HL-60 (cell line): ENCODE results near the gene TRIM6.

ENCODE experiments used
- DNase-seq, 2 experiments: peaks; one replicate each; pipeline ENCODE4 v3.0.0-alpha.2; 2010 to 2020; ENCODE audit warnings: low read depth in 1 of 2, low spot score in 1 of 2
- H3K27ac ChIP-seq: fragments of 250-450 bp; sonication (Bioruptor Pico); replicated peaks from 2 replicates; pipeline ENCODE4 v1.5.1; 2020; ENCODE audit warnings: mild to moderate bottlenecking, moderate library complexity
- H3K27me3 ChIP-seq: fragments of 250-450 bp; sonication (Bioruptor Pico); 2 replicates; pipeline ENCODE4 v1.5.1; 2021; ENCODE audit warnings: mild to moderate bottlenecking, moderate library complexity; ENCODE audit not compliant: insufficient read depth, poor library complexity, severe bottlenecking
- H3K4me3 ChIP-seq: replicated peaks from 2 replicates; pipeline ENCODE4 v1.5.1; 2011; ENCODE audit warnings: mild to moderate bottlenecking, control low read depth, low read length; ENCODE audit not compliant: insufficient read depth
- GABPA ChIP-seq: IDR thresholded peaks from 2 replicates; pipeline ENCODE4 v1.6.1; 2012; ENCODE audit warnings: low read depth
- POLR2AphosphoS5 ChIP-seq: IDR thresholded peaks from 2 replicates; pipeline ENCODE4 v1.6.1; 2012; ENCODE audit warnings: low read depth
- SPI1 ChIP-seq: IDR thresholded peaks from 2 replicates; pipeline ENCODE4 v1.6.1; 2012; ENCODE audit warnings: low read depth, mild to moderate bottlenecking, borderline replicate concordance
- TF ChIP-seq, protein P1 (sequence below): IDR thresholded peaks from 2 replicates; pipeline ENCODE4 v1.6.1; 2012; ENCODE audit warnings: low read depth; ENCODE audit not compliant: insufficient replicate concordance
- TF ChIP-seq, protein P2 (sequence below): IDR thresholded peaks from one replicate; pipeline ENCODE4 v1.5.1; 2011; ENCODE audit warnings: low read length, control low read depth, inconsistent platforms; ENCODE audit not compliant: insufficient read depth

Gene TRIM6

DNA sequence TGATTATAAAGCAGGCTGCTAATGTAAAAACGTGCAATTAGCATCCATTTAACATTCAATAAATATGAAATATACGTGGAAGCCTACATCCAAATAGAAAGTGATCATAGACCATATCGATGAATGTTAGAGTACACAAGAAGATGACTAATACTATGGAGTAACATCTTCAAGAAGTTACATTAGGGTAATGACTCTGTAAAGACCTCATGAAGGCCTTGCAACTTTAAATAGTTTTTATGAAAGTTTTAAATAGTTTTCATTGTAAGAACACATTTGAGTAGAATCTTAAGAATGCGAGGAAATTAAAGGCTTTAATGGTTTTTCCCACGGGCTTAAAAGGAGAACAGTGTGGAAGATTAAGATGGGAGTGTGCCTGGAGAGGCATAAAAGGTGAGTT, 29.8 kb downstream of the TRIM6 start:
- no peak for DNase-seq
- Histone ChIP-seq H3K27ac (no peak overlapping the region), H3K4me3 (no peak overlapping the region), H3K27me3 (no peaks in the 10 kb centered on the region)
- no peak for TF ChIP-seq SPI1
- TF ChIP-seq, protein P1, sequence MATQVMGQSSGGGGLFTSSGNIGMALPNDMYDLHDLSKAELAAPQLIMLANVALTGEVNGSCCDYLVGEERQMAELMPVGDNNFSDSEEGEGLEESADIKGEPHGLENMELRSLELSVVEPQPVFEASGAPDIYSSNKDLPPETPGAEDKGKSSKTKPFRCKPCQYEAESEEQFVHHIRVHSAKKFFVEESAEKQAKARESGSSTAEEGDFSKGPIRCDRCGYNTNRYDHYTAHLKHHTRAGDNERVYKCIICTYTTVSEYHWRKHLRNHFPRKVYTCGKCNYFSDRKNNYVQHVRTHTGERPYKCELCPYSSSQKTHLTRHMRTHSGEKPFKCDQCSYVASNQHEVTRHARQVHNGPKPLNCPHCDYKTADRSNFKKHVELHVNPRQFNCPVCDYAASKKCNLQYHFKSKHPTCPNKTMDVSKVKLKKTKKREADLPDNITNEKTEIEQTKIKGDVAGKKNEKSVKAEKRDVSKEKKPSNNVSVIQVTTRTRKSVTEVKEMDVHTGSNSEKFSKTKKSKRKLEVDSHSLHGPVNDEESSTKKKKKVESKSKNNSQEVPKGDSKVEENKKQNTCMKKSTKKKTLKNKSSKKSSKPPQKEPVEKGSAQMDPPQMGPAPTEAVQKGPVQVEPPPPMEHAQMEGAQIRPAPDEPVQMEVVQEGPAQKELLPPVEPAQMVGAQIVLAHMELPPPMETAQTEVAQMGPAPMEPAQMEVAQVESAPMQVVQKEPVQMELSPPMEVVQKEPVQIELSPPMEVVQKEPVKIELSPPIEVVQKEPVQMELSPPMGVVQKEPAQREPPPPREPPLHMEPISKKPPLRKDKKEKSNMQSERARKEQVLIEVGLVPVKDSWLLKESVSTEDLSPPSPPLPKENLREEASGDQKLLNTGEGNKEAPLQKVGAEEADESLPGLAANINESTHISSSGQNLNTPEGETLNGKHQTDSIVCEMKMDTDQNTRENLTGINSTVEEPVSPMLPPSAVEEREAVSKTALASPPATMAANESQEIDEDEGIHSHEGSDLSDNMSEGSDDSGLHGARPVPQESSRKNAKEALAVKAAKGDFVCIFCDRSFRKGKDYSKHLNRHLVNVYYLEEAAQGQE: no peak
- no peak for TF ChIP-seq GABPA
- TF ChIP-seq POLR2AphosphoS5: no peak
- TF ChIP-seq, protein P2, sequence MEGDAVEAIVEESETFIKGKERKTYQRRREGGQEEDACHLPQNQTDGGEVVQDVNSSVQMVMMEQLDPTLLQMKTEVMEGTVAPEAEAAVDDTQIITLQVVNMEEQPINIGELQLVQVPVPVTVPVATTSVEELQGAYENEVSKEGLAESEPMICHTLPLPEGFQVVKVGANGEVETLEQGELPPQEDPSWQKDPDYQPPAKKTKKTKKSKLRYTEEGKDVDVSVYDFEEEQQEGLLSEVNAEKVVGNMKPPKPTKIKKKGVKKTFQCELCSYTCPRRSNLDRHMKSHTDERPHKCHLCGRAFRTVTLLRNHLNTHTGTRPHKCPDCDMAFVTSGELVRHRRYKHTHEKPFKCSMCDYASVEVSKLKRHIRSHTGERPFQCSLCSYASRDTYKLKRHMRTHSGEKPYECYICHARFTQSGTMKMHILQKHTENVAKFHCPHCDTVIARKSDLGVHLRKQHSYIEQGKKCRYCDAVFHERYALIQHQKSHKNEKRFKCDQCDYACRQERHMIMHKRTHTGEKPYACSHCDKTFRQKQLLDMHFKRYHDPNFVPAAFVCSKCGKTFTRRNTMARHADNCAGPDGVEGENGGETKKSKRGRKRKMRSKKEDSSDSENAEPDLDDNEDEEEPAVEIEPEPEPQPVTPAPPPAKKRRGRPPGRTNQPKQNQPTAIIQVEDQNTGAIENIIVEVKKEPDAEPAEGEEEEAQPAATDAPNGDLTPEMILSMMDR: no peak

DNA sequence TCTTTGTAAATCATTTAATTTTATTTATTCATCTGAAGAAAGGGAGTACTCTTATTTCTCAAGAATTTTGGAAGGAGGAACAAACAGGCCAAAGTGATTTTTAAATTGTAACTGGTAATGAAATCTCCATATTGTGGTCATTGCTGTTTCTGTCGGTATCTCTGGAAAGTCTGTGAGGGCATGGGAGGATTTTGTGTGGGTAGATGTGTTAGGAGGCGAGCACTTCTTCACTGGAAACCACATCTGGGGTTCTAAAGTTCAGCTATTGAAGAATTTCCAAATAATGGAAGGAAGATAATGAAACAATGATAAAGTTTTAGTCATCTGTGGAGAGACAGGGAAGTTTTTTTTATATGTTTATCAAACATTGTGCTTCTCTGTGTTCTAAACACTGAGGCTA, 35.0 kb downstream of the TRIM6 start:
- H3K27me3 ChIP-seq: no peaks in the 10 kb centered on the region
- TF ChIP-seq, protein P2: no peak
- no peak for DNase-seq
- no peak overlapping the region for H3K27ac ChIP-seq
- H3K4me3 ChIP-seq: no peak overlapping the region

DNA sequence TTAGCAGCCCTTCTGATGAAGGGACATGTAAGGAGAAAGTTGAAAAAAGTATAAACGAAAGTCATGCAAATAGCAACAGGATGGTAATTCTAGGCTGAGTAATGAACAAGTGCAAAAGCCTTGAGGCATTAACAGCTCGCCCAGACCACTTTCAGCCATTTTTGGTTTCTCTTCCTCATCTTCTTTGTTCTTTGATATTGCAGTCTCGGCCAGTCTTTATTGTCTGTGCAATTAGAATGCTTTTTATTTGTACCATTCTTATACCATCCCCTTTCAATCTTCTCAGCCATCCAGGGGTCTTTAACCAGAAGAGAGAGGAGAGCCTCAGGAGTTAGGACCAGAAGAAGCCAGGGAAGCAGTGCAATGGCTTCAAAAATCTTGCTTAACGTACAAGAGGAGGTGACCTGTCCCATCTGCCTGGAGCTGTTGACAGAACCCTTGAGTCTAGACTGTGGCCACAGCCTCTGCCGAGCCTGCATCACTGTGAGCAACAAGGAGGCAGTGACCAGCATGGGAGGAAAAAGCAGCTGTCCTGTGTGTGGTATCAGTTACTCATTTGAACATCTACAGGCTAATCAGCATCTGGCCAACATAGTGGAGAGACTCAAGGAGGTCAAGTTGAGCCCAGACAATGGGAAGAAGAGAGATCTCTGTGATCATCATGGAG, 35.7 kb downstream of the TRIM6 start:
- no peak overlapping the region for H3K4me3 ChIP-seq
- no peaks in the 10 kb centered on the region for H3K27me3 ChIP-seq
- TF ChIP-seq SPI1 (no peak), POLR2AphosphoS5 (no peak), GABPA (no peak)
- TF ChIP-seq, protein P2: no peak
- TF ChIP-seq, protein P1: no peak
- no peak for DNase-seq
- no peak overlapping the region for H3K27ac ChIP-seq

DNA sequence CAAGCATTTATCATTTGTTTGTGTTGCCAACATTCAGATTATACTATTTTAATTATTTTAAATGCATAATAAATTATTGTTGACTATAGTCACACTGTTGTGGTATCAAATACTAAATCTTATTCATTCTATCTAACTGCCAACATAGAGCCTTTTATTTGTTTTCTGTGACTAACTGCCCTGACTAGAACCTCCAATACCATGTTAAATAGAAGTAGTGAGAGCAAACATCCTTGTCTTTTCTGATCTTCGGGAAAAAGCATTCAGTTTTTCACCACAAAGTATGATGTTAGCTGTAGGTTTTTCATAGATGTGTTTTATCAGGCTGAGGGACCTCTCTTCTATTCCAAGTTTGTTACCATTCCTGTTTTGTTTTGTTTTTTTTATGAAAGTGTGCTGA, 43.5 kb downstream of the TRIM6 start:
- no peak for DNase-seq
- TF ChIP-seq POLR2AphosphoS5 (no peak), SPI1 (no peak), GABPA (no peak)
- TF ChIP-seq, protein P1: no peak
- TF ChIP-seq, protein P2: no peak
- H3K27me3 ChIP-seq: no peaks in the 10 kb centered on the region
- H3K4me3 ChIP-seq: no peak overlapping the region
- H3K27ac ChIP-seq: no peak overlapping the region
